Chondrocyte (in vitro differentiated cells): ENCODE measurements around the gene YES1. TPM values are rescaled to one million over a fixed set of nuclear protein-coding genes. Genes with fewer than 3 reads are reported as not detected.

ENCODE experiments used
- DNase-seq: peaks from one replicate; pipeline ENCODE4 v3.0.0; 2021; ENCODE audit warnings: mixed read lengths, low spot score
- H3K27ac Mint-ChIP-seq: one replicate; pipeline ENCODE4 v1.8.0; 2021; ENCODE audit warnings: mild to moderate bottlenecking, moderate library complexity, mixed read lengths; ENCODE audit not compliant: unreplicated experiment
- H3K27me3 Mint-ChIP-seq: 2 replicates; pipeline ENCODE4 v1.8.0; 2021; ENCODE audit warnings: low read depth, mixed read lengths
- H3K36me3 Mint-ChIP-seq: 2 replicates; pipeline ENCODE4 v1.8.0; 2021; ENCODE audit warnings: low read depth, mixed read lengths
- H3K4me1 Mint-ChIP-seq: 2 replicates; pipeline ENCODE4 v1.8.0; 2021; ENCODE audit warnings: low read depth, mild to moderate bottlenecking, mixed read lengths
- H3K4me3 Mint-ChIP-seq: one replicate; pipeline ENCODE4 v1.8.0; 2021; ENCODE audit warnings: mild to moderate bottlenecking, moderate library complexity, mixed read lengths; ENCODE audit not compliant: unreplicated experiment
- H3K9me3 Mint-ChIP-seq: 2 replicates; pipeline ENCODE4 v1.8.0; 2021; ENCODE audit warnings: low read depth, mixed read lengths
- CTCF ChIP-seq: fragments of 200-600 bp; sonication (generic); IDR thresholded peaks from 2 replicates; pipeline ENCODE4 v1.5.0; 2021; ENCODE audit warnings: antibody characterized with exemption, mild to moderate bottlenecking, moderate library complexity
- total RNA-seq: library from RNA; stranded (reverse); gene quantifications from 3 replicates; pipeline ENCODE4 v1.2.1, GENCODE V29; 2021

Gene YES1
- total RNA-seq, 1 donor from 2014 or later, result 38.0 TPM

- Mint-ChIP-seq H3K4me3 (no peak overlapping the region), H3K4me1 (peaks cover 12% of the 10 kb centered on the region), H3K27me3 (no peaks in the 10 kb centered on the region), H3K27ac (no peak overlapping the region), H3K36me3 (peaks cover 6% of the 10 kb centered on the region), H3K9me3 (peaks cover 6% of the 10 kb centered on the region)
- TF ChIP-seq CTCF, result no peak
- DNase-seq, result no peak
These were observed 102.3 kb downstream of the YES1 start for GRCh38 chr18:709771-710170.

DNA sequence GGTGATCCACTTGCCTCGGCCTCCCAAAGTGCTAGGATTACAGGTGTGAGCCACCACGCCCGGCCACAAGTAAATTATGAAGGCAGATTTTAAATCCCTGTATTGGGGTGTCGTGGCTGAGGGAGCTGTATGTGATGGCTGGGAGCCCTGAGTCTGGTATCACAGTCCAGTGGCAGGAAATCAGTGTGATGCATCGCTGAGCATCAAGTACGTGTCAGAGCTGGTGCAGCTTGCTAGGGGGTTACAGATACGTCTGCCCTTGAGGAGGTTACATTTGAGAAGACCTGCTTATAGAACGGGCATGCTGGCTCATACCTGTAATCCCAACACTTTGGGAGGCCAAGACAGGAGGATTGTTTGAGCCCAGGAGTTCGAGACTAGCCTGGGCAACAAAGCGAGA, 103.9 kb downstream of the YES1 start:
- Mint-ChIP-seq H3K4me1 (peaks cover 15% of the 10 kb centered on the region), H3K27ac (no peak overlapping the region), H3K4me3 (no peak overlapping the region), H3K27me3 (no peaks in the 10 kb centered on the region), H3K9me3 (no peaks in the 10 kb centered on the region), H3K36me3 (peaks cover 6% of the 10 kb centered on the region)
- TF ChIP-seq CTCF, result no peak
- DNase-seq, result no peak

GRCh38 chr18:706405-706804, 105.6 kb downstream of the YES1 start:
- no peak for TF ChIP-seq CTCF
- Mint-ChIP-seq H3K4me1 (peaks cover 17% of the 10 kb centered on the region), H3K36me3 (peaks cover 6% of the 10 kb centered on the region), H3K9me3 (no peaks in the 10 kb centered on the region), H3K4me3 (no peak overlapping the region), H3K27me3 (no peaks in the 10 kb centered on the region), H3K27ac (peak overlapping the region; percentile 22)
- no peak for DNase-seq

GRCh38 chr18:703213-703967, 108.7 kb downstream of the YES1 start:
- H3K4me1 Mint-ChIP-seq, result peaks cover 14% of the 10 kb centered on the region
- no peak overlapping the region for H3K4me3 Mint-ChIP-seq
- H3K27me3 Mint-ChIP-seq, result no peaks in the 10 kb centered on the region
- TF ChIP-seq CTCF, result no peak
- DNase-seq, result no peak
- no peaks in the 10 kb centered on the region for H3K9me3 Mint-ChIP-seq
- peak overlapping the region; percentile 89 for H3K27ac Mint-ChIP-seq
- H3K36me3 Mint-ChIP-seq, result peaks cover 3% of the 10 kb centered on the region

DNA sequence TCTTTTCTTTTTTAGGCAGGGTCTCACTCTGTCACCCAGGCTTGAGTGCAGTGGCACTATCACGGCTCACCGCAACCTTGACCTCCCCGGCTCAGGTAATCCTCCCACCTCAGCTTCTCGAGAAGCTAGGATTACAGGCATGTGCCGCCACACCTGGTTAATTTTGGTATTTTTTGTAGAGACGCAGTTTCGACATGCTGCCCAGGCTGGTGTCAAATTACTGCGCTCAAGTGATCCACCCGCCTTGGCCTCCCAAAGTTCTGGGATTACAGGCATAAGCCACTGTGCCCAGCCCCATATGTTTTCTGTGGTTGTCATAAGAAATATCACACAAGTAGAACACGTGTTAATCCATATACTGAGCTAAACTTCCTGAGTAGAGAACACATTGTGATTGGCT, 114.2 kb downstream of the YES1 start:
- Mint-ChIP-seq H3K27me3 (no peaks in the 10 kb centered on the region), H3K4me3 (no peak overlapping the region), H3K36me3 (peaks cover 2% of the 10 kb centered on the region), H3K27ac (no peak overlapping the region), H3K9me3 (no peaks in the 10 kb centered on the region), H3K4me1 (peaks cover 2% of the 10 kb centered on the region)
- TF ChIP-seq CTCF, result no peak
- DNase-seq, result no peak
